Fibroblast of mammary gland (primary cell): ENCODE data around the gene MRGPRG.

ENCODE experiments used
- DNase-seq: peaks from one replicate; pipeline ENCODE4 v3.0.0-alpha.2; 2010; ENCODE audit warnings: low read depth
- H3K4me3 ChIP-seq: 2 replicates; pipeline ENCODE4 v1.5.1; 2011; ENCODE audit warnings: low read depth, mild to moderate bottlenecking, low read length, moderate library complexity; ENCODE audit not compliant: control insufficient read depth
- TF ChIP-seq, protein P1 (sequence below): conservative IDR thresholded peaks from 2 replicates; pipeline ENCODE4 v1.5.1; 2011; ENCODE audit warnings: low read depth, low read length, inconsistent platforms; ENCODE audit not compliant: control insufficient read depth, insufficient read depth

The MRGPRG gene

DNA sequence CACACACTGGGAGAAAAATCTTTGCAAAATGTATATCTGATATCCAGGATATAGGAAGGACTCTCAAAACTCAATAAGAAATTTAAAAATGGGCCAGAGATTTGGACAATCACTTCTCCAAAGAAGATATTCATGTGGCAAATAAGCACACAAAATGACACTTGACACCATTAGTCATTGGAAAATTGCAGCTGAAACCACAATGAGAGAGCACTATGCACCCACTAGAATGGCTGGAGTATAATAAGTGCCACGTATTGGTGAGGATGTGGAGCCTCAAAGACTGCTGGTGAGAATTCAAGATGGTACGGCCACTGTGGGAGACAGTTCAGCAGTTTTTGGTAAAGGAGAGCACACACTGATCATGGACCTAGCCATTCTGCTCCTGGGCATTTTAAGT, 40.7 kb downstream of the MRGPRG start:
- TF ChIP-seq, protein P1, sequence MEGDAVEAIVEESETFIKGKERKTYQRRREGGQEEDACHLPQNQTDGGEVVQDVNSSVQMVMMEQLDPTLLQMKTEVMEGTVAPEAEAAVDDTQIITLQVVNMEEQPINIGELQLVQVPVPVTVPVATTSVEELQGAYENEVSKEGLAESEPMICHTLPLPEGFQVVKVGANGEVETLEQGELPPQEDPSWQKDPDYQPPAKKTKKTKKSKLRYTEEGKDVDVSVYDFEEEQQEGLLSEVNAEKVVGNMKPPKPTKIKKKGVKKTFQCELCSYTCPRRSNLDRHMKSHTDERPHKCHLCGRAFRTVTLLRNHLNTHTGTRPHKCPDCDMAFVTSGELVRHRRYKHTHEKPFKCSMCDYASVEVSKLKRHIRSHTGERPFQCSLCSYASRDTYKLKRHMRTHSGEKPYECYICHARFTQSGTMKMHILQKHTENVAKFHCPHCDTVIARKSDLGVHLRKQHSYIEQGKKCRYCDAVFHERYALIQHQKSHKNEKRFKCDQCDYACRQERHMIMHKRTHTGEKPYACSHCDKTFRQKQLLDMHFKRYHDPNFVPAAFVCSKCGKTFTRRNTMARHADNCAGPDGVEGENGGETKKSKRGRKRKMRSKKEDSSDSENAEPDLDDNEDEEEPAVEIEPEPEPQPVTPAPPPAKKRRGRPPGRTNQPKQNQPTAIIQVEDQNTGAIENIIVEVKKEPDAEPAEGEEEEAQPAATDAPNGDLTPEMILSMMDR: no peak
- H3K4me3 ChIP-seq: no peak overlapping the region
- peak; percentile 42 for DNase-seq

DNA sequence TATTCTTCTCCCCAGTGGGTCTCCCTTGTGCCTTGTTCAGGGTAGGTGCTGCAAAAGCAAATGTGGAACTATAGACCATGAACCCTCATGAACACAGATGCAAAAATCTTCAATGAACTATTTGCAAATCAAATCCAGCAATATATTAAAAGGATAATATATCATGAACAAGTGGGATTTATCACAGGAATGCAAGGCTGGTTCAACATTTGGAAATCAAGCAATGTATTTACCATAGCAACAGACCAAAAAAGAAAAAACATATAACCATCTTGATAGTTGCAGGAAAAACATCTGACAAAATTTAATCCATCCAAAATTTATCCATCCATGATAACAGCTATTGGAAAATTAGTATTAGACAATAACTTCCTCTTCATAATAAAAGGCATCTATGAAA, 42.1 kb downstream of the MRGPRG start:
- TF ChIP-seq, protein P1: no peak

DNA sequence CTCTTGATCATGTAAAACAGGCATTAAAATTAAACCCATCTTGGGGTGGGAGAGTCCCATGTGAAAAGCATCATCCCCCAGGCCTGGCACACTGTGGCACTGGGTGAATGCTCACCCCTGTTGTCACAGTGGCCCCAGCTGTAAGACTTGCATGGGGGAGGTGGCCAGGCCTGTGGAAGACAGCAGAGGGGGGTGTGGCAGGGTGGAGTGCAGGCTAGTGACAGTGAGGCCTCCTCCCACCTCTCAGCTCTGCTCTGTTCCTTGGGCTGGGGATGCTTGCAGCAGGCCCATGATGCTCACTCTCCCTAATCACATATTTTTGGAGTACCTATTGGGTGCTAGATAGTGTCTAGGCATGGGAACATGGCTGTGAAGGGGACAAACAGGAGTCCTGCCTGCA, 43.4 kb downstream of the MRGPRG start:
- TF ChIP-seq, protein P1: no peak
- no peak overlapping the region for H3K4me3 ChIP-seq
- DNase-seq: no peak

More for the DNA sequence above, 42.1 kb downstream of the MRGPRG start:
- H3K4me3 ChIP-seq: no peak overlapping the region
- no peak for DNase-seq

DNA sequence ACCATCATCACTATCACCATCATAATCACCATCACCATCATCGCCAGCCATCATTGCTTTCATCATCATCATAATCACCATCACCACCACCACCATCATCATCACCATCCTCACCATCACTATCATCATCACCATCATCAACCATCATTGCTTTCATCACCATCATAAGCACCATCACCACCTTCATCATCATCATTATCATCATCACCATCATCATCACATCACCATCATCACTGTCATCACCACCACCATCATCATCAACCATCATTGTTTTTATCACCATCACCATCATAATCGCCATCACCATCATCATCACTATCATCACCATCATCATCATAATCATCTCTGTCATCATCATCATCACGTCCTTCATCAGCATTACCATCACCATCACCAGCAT, 44.2 kb downstream of the MRGPRG start:
- DNase-seq: no peak
- TF ChIP-seq, protein P1: no peak
- no peak overlapping the region for H3K4me3 ChIP-seq

DNA sequence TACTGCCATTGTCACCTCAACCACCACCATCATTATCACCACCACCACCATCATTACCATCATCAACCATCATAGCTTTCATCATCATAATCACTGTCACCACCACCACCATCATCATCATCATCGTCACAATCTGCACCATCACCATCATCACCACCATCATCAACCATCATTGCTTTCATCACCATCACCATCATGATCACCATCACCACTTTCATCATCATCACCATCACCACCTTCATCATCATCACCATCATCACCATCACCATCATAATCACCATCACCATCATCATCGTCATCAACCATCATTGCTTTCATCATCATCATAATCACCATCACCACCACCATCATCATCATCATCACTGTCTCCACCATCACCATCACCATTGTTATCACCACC, 44.8 kb downstream of the MRGPRG start:
- no peak overlapping the region for H3K4me3 ChIP-seq
- no peak for DNase-seq
- TF ChIP-seq, protein P1: no peak

DNA sequence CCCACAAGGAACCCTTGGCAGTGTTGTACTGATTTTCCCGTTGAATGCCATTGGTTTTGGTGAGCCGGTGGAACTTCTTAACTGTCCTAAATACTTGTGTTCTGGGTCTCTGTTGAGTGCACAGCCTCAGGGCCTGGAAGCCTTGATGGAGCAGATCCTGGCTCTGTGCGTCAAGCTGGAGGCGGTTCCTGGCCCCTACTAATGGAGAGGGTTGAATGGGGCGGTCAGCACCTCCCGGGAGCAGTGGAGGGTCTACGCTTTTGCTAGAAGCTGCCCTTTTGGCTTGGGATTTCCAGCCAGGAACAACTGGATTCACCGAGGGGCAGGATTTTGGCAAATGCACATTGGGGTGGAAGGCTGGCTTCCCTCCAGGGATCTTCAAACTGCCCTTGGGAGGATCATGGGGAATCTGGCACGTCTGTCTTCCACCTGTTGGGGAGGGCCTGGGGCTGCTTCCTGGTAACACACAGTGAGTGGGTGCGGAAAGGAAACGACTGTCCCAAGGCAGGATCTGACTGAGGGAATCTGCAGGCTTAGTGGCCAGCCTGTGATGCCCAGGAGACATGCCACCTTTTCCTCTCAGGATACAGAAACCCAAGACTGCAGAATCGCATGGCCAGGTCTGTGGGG, 46.6 kb downstream of the MRGPRG start:
- no peak overlapping the region for H3K4me3 ChIP-seq
- DNase-seq: no peak
- TF ChIP-seq, protein P1: no peak
